DOHH2 (cell line): ENCODE data around the gene OXCT2.

ENCODE experiments used
- H3F3A ChIP-seq: fragments of 200-600 bp; sonication (generic), shearing (Covaris generic); 2 replicates; pipeline ENCODE4 v1.6.0; 2016; ENCODE audit warnings: antibody characterized with exemption, mild to moderate bottlenecking; ENCODE audit not compliant: control insufficient read depth, insufficient read depth
- H3K27ac ChIP-seq: fragments of 200-600 bp; sonication (generic); 2 replicates; pipeline ENCODE4 v1.5.1; 2014; ENCODE audit warnings: low read depth, mild to moderate bottlenecking, low read length, moderate library complexity
- H3K27me3 ChIP-seq: fragments of 200-600 bp; sonication (generic); 2 replicates; pipeline ENCODE4 v1.6.1; 2014; ENCODE audit warnings: mild to moderate bottlenecking, low read length, mixed read lengths; ENCODE audit not compliant: control insufficient read depth
- H3K36me3 ChIP-seq: fragments of 200-600 bp; sonication (generic); 2 replicates; pipeline ENCODE4 v1.6.1; 2014; ENCODE audit warnings: mild to moderate bottlenecking, low read length, moderate library complexity, mixed read lengths; ENCODE audit not compliant: control insufficient read depth
- H3K4me1 ChIP-seq: fragments of 200-600 bp; sonication (generic); 2 replicates; pipeline ENCODE4 v1.6.1; 2014; ENCODE audit warnings: mild to moderate bottlenecking, low read length, mixed read lengths; ENCODE audit not compliant: control insufficient read depth
- H3K4me2 ChIP-seq: fragments of 200-600 bp; sonication (generic); 2 replicates; pipeline ENCODE4 v1.6.0; 2014; ENCODE audit warnings: mild to moderate bottlenecking, low read length, moderate library complexity
- H3K4me3 ChIP-seq: fragments of 200-600 bp; sonication (generic); 2 replicates; pipeline ENCODE4 v1.5.1; 2014; ENCODE audit warnings: mild to moderate bottlenecking, low read length, mixed read lengths
- H3K79me2 ChIP-seq: fragments of 200-600 bp; sonication (generic); 2 replicates; pipeline ENCODE4 v1.6.1; 2014; ENCODE audit warnings: mild to moderate bottlenecking, low read length, mixed read lengths; ENCODE audit not compliant: control insufficient read depth
- H3K9me2 ChIP-seq: fragments of 200-600 bp; sonication (generic); replicated peaks from 2 replicates; pipeline ENCODE4 v1.6.1; 2014; ENCODE audit warnings: mild to moderate bottlenecking, low read length, mixed read lengths; ENCODE audit not compliant: control insufficient read depth
- H3K9me3 ChIP-seq: fragments of 200-600 bp; sonication (generic); 2 replicates; pipeline ENCODE4 v1.6.1; 2014; ENCODE audit warnings: antibody characterized with exemption, low read length, mixed read lengths; ENCODE audit not compliant: control insufficient read depth, insufficient read depth
- H4K20me1 ChIP-seq: fragments of 200-600 bp; sonication (generic); 2 replicates; pipeline ENCODE4 v1.6.0; 2014; ENCODE audit warnings: low read depth, mild to moderate bottlenecking, antibody characterized with exemption, low read length, moderate library complexity; ENCODE audit not compliant: control insufficient read depth, insufficient read depth
- CTCF ChIP-seq: fragments of 200-600 bp; sonication (generic); IDR thresholded peaks from one replicate; pipeline ENCODE4 v1.5.1; 2014; ENCODE audit warnings: antibody characterized with exemption, mild to moderate bottlenecking, low read depth, low read length; ENCODE audit not compliant: poor library complexity, severe bottlenecking
- EZH2phosphoT487 ChIP-seq: fragments of 200-600 bp; sonication (generic); IDR thresholded peaks from 2 replicates; pipeline ENCODE4 v1.6.1; 2017; ENCODE audit warnings: borderline replicate concordance, mild to moderate bottlenecking, antibody characterized with exemption, low read length, moderate library complexity, mixed read lengths

Gene OXCT2

GRCh38 chr1:39760074-39761008 lies 10.8 kb downstream of the OXCT2 start:
- no peaks in the 10 kb centered on the region for H4K20me1 ChIP-seq
- no peaks in the 10 kb centered on the region for H3K79me2 ChIP-seq
- H3F3A ChIP-seq = no peaks in the 10 kb centered on the region
- no peak overlapping the region for H3K4me3 ChIP-seq
- H3K4me2 ChIP-seq = no peak overlapping the region
- H3K4me1 ChIP-seq = no peaks in the 10 kb centered on the region
- no peaks in the 10 kb centered on the region for H3K9me3 ChIP-seq
- TF ChIP-seq EZH2phosphoT487 (no peak), CTCF (no peak)
- no peaks in the 10 kb centered on the region for H3K9me2 ChIP-seq
- H3K27ac ChIP-seq = no peak overlapping the region
- peaks cover 10% of the 10 kb centered on the region for H3K36me3 ChIP-seq
- no peaks in the 10 kb centered on the region for H3K27me3 ChIP-seq

- Histone ChIP-seq H3K79me2 (no peaks in the 10 kb centered on the region), H3K27me3 (no peaks in the 10 kb centered on the region), H3F3A (no peaks in the 10 kb centered on the region), H3K27ac (no peak overlapping the region), H3K9me3 (no peaks in the 10 kb centered on the region), H3K4me1 (no peaks in the 10 kb centered on the region), H4K20me1 (no peaks in the 10 kb centered on the region), H3K9me2 (no peaks in the 10 kb centered on the region), H3K36me3 (peaks cover 20% of the 10 kb centered on the region), H3K4me2 (no peak overlapping the region), H3K4me3 (no peak overlapping the region)
- TF ChIP-seq CTCF (no peak), EZH2phosphoT487 (no peak)
Observed at GRCh38 chr1:39759436-39759726, 11.8 kb downstream of the OXCT2 start.

GRCh38 chr1:39758556-39759435 lies 12.4 kb downstream of the OXCT2 start:
- Histone ChIP-seq H3K27ac (no peak overlapping the region), H3K4me2 (no peak overlapping the region), H3K4me3 (no peak overlapping the region), H3K36me3 (peaks cover 23% of the 10 kb centered on the region), H3F3A (no peaks in the 10 kb centered on the region), H3K9me3 (no peaks in the 10 kb centered on the region), H3K4me1 (no peaks in the 10 kb centered on the region), H3K79me2 (no peaks in the 10 kb centered on the region), H4K20me1 (no peaks in the 10 kb centered on the region), H3K27me3 (no peaks in the 10 kb centered on the region), H3K9me2 (no peaks in the 10 kb centered on the region)
- TF ChIP-seq CTCF (no peak), EZH2phosphoT487 (no peak)
